Activated CD4-positive, alpha-beta T cell treated with anti-CD3 and anti-CD28 coated beads, Interleukin-10, Interleukin-2, amounts not matched to agents 100 ng/mL and 50 ng/mL, durations not matched to agents 16 hours and 8 hours (primary cell): ENCODE measurements around the gene PLXDC2.

Source experiments
- DNase-seq: peaks from one replicate; pipeline ENCODE4 v3.0.0-alpha.2; 2020

PLXDC2 gene

DNA sequence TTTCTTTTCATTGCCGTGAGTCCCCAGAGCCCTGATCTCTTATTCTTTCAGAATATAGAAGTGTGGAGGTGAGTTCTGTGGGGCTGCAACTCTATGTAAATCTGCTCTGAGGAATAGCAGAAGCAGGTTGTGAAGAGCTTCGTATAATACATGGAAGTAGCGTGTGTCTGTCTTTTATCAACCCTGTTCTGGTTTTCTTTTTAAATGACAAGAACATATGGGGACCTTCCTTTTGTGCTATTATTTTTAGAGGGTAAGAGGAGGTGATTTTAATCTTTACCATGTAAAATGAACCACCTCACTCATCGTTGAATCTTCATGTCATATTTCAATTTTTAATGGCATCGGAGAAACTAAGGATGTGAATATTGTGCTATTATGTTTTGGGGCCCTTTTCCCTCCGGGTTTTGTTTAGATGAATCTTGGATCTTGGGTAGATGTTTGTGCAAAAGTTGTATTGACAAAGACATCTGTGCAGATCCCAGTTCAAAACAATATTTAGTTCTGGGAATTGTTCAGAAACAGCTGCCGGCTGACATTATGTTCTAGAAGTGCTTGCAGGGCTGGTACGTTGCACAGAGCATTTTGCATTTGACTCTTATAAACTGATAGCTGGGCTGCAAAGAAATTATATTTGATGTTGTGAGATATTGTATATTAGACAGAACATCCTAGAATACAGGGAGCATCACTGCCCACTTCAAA is 46.7 kb downstream of the PLXDC2 start:
- DNase-seq = no peak

DNA sequence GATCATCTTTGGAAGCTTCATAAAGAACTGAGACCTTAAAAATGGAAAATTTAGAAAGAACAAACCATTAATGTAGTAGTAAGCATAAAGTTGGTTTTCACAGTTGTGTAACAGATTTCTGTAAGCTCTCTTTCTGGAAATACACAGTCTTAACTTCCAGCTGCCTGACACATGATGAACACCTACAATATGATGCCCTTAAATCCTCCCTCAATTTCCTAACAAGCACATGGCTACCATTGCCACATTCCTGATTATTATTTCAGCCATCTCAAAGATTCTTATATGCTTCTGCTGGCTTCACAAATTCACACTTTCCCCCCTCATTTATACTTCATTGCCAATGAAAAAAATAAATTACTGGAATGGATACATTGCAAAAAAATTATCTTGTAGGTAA is 49.4 kb downstream of the PLXDC2 start:
- DNase-seq = no peak

GRCh38 chr10:19869370-19869769 is 53.1 kb downstream of the PLXDC2 start:
- DNase-seq = no peak

- DNase-seq = no peak
Measured at GRCh38 chr10:19872504-19873271, 56.5 kb downstream of the PLXDC2 start.

- no peak for DNase-seq
Measured at GRCh38 chr10:19874190-19874589, 58.0 kb downstream of the PLXDC2 start.

DNA sequence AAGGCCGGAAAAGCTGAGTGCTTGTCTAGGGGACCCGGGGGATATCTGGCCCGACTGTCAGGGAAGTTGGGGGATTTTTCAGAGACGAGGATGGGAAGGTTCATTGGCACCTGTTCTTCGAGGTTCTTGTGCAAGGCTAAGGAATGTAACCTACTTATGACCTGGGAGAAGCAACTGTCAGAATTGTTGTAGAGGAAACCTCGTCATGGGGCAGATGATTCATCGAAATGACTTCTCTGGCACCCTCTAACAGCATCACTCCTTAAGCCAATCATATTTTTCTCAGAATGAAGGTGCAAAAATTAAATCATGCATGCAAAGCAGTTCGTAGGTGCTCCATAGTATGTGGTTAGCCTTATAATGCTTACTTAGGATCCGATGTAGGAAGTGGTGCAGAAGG is 58.6 kb downstream of the PLXDC2 start:
- no peak for DNase-seq

DNA sequence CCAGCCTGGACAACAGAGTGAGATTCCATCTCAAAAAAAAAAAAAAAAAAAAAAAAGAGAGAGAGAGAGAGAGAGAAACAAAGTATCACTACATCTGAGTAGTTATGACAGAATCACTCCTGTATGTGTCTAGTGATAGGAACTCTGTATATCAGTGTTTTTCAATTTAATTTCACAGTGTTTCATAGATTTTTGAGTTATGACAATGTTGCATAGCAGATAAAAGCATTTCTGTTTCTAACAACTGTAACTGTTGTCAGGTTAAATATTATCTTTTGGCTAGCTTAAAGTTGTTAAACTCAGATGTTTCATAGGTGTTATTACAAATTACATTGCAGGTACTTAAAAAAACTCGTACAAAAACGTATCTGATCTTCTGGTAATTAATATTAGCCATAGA is 60.3 kb downstream of the PLXDC2 start:
- no peak for DNase-seq

DNA sequence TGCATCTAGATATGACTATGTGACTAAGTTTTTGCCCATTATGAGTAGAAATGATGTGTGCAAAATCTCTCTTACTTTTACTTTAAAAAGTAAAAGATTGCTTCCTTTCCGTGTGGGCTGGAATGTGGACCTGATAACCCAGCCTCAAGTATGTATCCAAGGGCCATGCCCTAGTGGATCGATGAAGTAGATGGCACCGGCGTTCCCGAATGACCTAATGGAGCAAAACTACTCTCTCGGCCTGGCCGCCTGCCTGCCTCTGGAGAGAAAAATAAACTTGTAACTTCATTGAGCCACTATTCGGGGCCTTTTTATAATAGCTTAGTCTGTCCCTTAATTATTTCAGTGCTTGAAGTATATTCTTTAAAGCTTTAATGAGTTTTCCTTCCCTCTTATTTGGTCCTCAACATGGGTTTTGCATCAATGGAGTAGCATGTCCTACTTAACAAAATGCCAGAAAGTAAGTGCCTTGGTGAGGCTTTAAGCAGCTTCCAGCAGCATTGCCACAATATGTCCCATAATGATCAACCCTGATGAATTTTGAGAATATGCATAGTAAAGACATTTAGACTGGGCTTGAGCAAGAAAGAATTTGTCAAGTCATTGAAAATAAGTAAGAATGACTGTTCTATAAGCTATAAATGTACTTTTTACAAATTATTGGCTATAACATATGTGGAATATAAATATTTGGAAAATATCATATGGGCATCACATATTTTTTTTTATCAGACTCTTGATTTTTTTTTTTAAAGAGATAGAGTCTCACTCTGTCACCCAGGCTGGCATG is 61.4 kb downstream of the PLXDC2 start:
- no peak for DNase-seq

DNA sequence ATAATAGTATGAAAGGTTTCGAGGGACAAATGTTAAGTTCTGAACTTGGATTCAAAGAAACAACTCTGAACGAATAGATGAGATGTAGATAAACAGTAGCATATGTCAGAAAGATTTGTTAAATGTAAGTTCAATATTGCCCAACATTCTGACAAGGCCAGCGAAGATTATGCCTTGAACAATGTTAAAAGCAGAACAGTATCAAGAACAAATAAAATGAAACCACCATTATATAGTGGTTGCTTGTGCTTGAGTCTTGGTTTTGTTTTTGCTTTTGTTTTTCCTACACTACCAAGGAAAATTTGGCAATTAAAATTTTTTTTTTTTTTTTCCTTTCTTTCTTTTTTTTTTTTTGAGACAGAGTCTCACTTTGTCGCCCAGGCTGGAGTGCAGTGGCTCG is 66.4 kb downstream of the PLXDC2 start:
- DNase-seq = no peak

DNA sequence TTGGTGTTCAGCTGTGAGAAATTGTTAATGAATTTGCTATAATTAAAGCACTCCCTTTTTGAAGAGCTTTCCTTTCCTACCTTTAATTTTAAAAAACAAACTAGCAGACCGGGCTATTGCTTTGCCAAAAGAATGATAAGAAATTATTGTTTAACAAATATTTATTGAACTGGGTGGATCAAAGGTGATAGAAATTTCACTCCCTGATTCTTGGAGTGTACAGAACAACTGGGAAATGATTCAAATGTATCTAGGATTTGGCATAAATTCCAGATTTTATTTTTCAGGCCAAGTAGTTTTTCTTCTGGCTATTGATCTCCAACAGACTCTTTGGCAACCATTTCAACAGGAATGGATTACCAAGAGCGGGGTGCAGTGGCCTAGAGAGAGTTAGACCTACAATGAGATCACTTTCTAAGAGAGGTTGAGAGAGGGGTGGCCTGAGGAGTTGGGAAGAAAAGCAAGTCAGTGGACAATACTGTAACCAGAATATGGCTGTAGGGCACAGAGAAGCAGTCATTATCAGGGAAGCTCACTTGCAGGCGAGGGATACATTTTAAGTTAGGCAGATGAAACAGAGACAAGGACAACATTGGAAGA is 71.9 kb downstream of the PLXDC2 start:
- no peak for DNase-seq

DNA sequence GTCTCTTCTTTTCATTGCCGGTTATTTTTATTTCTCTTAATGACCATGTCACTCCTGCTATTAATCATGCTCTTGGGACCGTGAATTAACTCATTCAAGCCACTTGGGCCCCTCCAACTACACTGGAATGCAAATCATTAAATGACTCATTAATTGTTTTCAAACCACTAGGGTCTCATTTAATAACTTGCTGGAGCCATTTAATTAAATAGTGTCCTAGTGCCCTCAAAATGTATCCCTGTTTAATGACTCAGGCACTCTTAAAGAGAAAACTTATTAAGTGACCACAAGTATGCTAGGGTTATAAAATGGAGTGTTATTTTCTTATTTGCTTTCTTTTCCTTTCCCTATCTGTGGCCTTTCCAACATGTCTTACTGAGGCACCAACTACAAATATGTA is 73.0 kb downstream of the PLXDC2 start:
- no peak for DNase-seq

DNA sequence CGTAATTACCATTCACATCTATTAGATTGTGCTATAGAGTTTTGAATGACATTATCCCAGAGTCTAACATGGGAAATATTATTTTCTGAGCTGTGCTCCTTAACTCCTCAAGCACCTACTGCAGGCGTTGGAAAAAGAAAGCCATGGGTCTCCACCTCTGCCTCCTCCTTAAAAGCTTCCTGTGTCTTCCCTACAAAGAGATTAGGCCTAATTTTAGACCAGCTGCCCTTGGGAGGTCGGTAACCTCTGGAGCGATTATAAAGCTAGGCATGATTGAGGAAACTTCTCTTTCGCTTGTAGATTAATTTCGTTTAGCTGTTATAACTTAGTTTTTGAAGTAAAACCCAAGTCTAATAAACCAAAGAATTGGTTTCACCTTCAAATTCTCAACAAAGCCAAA is 75.2 kb downstream of the PLXDC2 start:
- no peak for DNase-seq

DNA sequence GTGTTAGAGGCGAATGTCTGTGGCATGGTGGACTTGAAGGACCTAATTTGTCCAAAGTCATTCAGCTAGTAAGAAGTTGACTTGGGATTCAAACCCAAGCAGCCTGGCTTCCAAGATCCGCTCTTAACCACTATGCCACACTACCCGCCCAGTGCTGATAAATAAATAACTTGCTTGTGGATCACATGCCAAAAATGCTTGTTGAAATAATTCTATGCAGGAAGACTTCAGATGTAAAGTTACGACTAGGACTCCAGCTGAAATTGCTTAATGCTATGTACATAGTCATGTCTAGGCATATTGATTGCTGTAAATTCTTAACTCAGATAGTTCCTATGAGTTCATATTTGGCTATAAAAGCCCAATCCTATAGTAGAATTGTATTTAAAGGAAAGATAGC is 76.0 kb downstream of the PLXDC2 start:
- no peak for DNase-seq

DNA sequence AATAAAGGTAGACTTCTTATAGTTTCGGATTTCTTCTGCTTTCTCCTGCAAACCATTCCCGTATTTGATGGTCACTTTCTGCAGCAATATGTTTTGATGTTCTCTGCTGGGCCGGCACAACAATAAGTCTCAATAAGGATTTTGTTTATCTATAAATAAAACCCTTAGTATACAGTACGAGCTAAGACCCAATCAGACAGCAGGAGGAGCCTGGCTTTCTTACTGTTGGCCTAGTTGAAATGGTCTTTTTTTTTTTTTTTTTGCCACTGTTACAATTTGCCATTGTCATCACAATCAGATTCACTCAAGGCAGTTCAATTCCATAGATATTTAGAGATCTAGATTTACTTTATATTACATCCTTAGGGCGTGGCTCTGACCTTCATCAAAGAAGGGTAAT is 76.4 kb downstream of the PLXDC2 start:
- no peak for DNase-seq

DNA sequence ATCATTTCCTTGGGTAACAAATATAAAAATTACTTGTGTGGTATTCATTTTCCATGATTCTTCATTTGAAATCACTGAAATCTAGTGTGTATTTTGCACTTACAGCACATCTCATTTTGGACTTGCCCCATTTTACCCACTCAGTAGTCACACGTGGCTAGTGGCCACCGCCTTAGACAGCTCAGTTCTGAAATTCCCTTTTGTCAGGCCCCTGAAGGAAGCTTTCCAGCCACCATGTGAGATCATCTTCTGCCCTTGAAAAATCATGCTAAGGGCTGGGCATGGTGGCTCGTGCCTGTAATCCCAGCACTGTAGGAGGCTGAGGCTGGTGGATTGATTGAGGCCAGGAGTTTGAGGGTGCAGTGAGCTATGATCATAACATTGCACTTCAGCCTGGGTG is 79.3 kb downstream of the PLXDC2 start:
- no peak for DNase-seq

DNA sequence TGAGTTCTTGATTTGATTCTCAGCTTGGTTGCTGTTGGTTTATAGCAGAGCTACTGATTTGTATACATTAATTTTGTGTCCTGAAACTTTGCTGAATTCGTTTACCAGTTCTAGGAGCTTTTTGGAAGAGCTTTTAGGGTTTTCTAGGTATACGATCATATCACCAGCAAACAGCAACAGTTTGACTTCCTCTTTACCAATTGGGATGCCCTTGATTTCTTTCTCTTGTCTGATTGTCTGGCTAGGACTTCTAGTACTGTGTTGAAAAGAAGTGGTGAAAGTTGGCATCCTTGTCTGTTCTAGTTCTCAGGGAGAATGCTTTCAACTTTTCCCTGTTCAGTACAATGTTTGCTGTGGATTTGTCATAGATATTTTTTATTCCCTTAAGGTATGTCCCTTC is 86.2 kb downstream of the PLXDC2 start:
- no peak for DNase-seq

GRCh38 chr10:19904202-19904661 is 88.0 kb downstream of the PLXDC2 start:
- no peak for DNase-seq

DNA sequence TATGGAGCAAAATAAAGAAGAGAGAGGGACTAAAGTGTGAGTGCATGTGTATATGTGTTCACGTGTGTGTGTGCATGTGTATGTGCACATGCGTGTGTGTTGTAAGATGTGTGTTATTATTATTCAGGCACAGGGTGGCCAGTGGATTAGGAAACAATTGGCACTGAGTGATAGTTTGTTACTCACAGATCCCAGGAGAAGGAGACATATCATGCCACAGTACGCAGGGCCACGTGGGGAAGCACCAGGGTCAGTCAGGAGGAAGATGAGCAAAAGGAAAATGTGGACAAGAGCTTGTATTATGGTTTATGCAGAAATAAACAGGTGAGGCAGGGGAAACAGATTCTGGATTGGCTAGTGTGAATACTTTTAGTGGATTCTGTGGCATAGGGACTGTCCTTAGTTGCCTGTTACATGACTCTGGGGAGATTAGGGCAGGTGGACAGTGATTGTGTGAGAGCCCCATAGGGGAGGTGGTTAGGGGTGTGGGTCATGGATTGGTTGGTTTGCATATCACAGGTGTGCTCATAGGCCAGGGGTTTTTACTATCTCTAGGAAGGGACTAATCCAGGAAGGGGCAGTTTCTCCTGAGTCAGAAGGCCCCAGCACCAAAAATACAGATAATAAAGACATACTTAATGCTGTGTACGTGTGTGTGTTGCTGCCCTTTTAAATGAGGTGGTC is 90.0 kb downstream of the PLXDC2 start:
- DNase-seq = no peak

DNA sequence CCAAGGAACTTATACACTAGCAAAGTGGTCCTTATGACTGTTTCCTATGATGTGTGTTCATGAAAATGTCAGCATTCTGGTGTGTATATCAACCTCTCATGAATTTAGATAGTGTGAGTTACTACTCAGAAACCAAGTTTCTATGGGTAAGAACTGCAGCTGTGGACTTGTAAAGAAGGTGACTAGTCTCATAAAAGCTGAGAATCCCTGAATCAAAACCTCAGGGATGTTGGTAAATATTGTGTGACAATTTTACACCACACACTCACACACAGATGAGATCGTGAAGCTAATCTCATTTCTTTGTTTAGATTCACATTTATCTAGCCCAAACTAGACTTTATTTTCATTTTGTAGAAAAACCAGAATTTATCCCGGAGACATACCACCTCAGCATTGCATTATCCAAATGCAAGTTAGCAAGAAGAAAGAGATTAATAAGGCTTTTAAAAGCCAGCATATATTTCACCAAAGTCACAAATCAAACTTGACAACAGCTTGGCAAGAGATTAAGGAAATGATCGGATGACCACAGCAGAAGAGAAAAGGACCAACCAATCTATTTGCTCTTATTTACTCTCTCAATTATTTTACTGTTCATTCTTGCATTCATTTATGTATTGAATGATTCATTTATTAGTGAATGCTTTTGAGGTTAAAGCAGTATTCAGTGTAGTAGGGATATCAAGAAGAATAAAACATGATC is 92.9 kb downstream of the PLXDC2 start:
- no peak for DNase-seq

GRCh38 chr10:19911886-19912285 is 95.7 kb downstream of the PLXDC2 start:
- DNase-seq = no peak

GRCh38 chr10:19913987-19914386 is 97.8 kb downstream of the PLXDC2 start:
- DNase-seq = no peak

- no peak for DNase-seq
Measured at GRCh38 chr10:19915125-19915524, 98.9 kb downstream of the PLXDC2 start.
